ENCODE data around the gene EPAS1. TPM values are rescaled to one million over a fixed set of nuclear protein-coding genes. Genes with fewer than 3 reads are reported as not detected.
A peak's percentile ranks its signal among the peaks of the same experiment; 100 is the strongest.

EPAS1 gene
- total and polyA plus RNA-seq, 9 of the 15 experiments (the other 6 are each of a cell fraction or from before 2014, with no cell fraction given), result 0.25 to 11.2 (median 4.1) TPM

GRCh38 chr2:46364797-46365457 is 67.7 kb downstream of the EPAS1 start (continued):
- TF ChIP-seq E2F6 (IDR thresholded peaks at IDR 0.05; ENCODE audit: borderline replicate concordance in 1 of 2, extremely low read depth in 1 of 2, insufficient read depth in 1 of 2, insufficient read length in 1 of 2, low read depth in 1 of 2, low read length in 1 of 2, poor library complexity in 1 of 2, severe bottlenecking in 1 of 2) (no peak), THAP7 (CRISPR knock-in tag; IDR thresholded peaks at IDR 0.05) (no peak), LARP7 (IDR thresholded peaks at IDR 0.05) (no peak), PURB (CRISPR knock-in tag; IDR thresholded peaks at IDR 0.05; ENCODE audit: low read depth) (no peak), MED1 (CRISPR knock-in tag; IDR thresholded peaks at IDR 0.05; ENCODE audit: borderline replicate concordance) (no peak), E2F3 (CRISPR knock-in tag; IDR thresholded peaks at IDR 0.05) (no peak), SMAD1 (IDR thresholded peaks at IDR 0.05; ENCODE audit: low read depth, low read length, partially characterized antibody) (no peak), MAFF (IDR thresholded peaks at IDR 0.05; ENCODE audit: low read length) (no peak), STAT6 (CRISPR knock-in tag; IDR thresholded peaks at IDR 0.05) (no peak), ZBED1 (IDR thresholded peaks at IDR 0.05) (no peak), ESRRA (IDR thresholded peaks at IDR 0.05; ENCODE audit: borderline replicate concordance, low read depth) (no peak), MAFK (IDR thresholded peaks at IDR 0.05; ENCODE audit: low read length) (no peak), CTCF (IDR thresholded peaks at IDR 0.05 in 2 of 3, conservative IDR thresholded peaks at IDR 0.05 in 1 of 3; ENCODE audit: insufficient read depth in 2 of 3, low read depth in 1 of 3, low read length in 3 of 3) (peak; percentile 64 to 84 (median 73)), TCF7L2 (IDR thresholded peaks at IDR 0.05; ENCODE audit: low read depth, low read length) (no peak), ATF1 (CRISPR knock-in tag; IDR thresholded peaks at IDR 0.05) (no peak), ATF1 (tag; IDR thresholded peaks at IDR 0.05) (no peak), TGIF2 (CRISPR knock-in tag; IDR thresholded peaks at IDR 0.05) (no peak), PYGO2 (tag; IDR thresholded peaks at IDR 0.05) (no peak), PTRF (tag; IDR thresholded peaks at IDR 0.05) (no peak), NBN (IDR thresholded peaks at IDR 0.05; ENCODE audit: low read depth) (peak; percentile 65; the same call in 1 of the 2 replicates)
